ELR (cell line): Measurements from ENCODE around the gene STAT6.
"Not testable (repeated sequence)": the region's sequence is repeated elsewhere in the genome, so short reads cannot be mapped to it uniquely, and the experiment has no call there.

Experiments
- DNase-seq: peaks from one replicate; pipeline ENCODE4 v3.0.0-alpha.2; 2015; ENCODE audit warnings: low read depth

Gene STAT6

GRCh38 chr12:57087691-57088353 is 23.3 kb downstream of the STAT6 start:
- peak; percentile 95 for DNase-seq

GRCh38 chr12:57087010-57087690 is 24.0 kb downstream of the STAT6 start:
- DNase-seq = peak; percentile 94

GRCh38 chr12:57086493-57087009 is 24.6 kb downstream of the STAT6 start:
- DNase-seq = peak; percentile 82

GRCh38 chr12:57085999-57086492 is 25.1 kb downstream of the STAT6 start:
- peak; percentile 40 for DNase-seq

- DNase-seq = no peak
Measured at GRCh38 chr12:57080855-57081254, 30.3 kb downstream of the STAT6 start.

GRCh38 chr12:57079821-57080220 is 31.3 kb downstream of the STAT6 start:
- no peak for DNase-seq

- peak; percentile 100 for DNase-seq
Measured at GRCh38 chr12:57078519-57079404, 32.4 kb downstream of the STAT6 start, which contains the start of gene NEMP1. Gene NEMP1 (minus strand): TSS chr12:57078791. CDS start chr12:57078745, 46 bp downstream.

- not testable (repeated sequence) for DNase-seq
Measured at GRCh38 chr12:57073566-57074450, 37.4 kb downstream of the STAT6 start.

GRCh38 chr12:57072661-57073060 is 38.5 kb downstream of the STAT6 start:
- no peak for DNase-seq

- peak; percentile 83 for DNase-seq
Measured at GRCh38 chr12:57069523-57069922, 41.6 kb downstream of the STAT6 start.

GRCh38 chr12:57066245-57066644 is 44.9 kb downstream of the STAT6 start:
- DNase-seq = no peak

GRCh38 chr12:57063991-57064685 is 47.0 kb downstream of the STAT6 start:
- DNase-seq = peak; percentile 34

- DNase-seq = no peak
Measured at GRCh38 chr12:57058454-57058853, 52.7 kb downstream of the STAT6 start.

GRCh38 chr12:57057067-57057751 is 54.0 kb downstream of the STAT6 start:
- DNase-seq = no peak

GRCh38 chr12:57055824-57056223 is 55.3 kb downstream of the STAT6 start:
- no peak for DNase-seq

- DNase-seq = not testable (repeated sequence)
Measured at GRCh38 chr12:57053901-57054300, 57.3 kb downstream of the STAT6 start.

GRCh38 chr12:57053146-57053545 is 58.0 kb downstream of the STAT6 start:
- DNase-seq = not testable (repeated sequence)

GRCh38 chr12:57051011-57051410 is 60.2 kb downstream of the STAT6 start:
- no peak for DNase-seq

GRCh38 chr12:57049890-57050289 is 61.3 kb downstream of the STAT6 start, which contains the start of gene MYO1A:
Gene MYO1A (minus strand): TSS chr12:57050129. CDS start chr12:57048323, 1,806 bp downstream.
- DNase-seq = peak; percentile 22

- no peak for DNase-seq
Measured at GRCh38 chr12:57049119-57049446, 62.1 kb downstream of the STAT6 start.
